ENCODE results near the gene FASN.

- no peak for TF ChIP-seq CTCF (IDR thresholded peaks at IDR 0.05)
- TF ChIP-seq POLR2AphosphoS5 (IDR thresholded peaks at IDR 0.05), result no peak
- no peak for TF ChIP-seq POLR2A (IDR thresholded peaks at IDR 0.05; ENCODE audit: low read depth)
These were observed 40.5 kb upstream of the FASN start for GRCh38 chr17:82138511-82138992.
